OCI-LY3 (cell line): ENCODE data around the gene C1QTNF6.

Experiments used
- H2AFZ ChIP-seq: fragments of 200-600, 300-600 bp; shearing (Covaris generic); 2 replicates; pipeline ENCODE4 v1.6.0; 2014; ENCODE audit warnings: antibody characterized with exemption, low read depth, low read length
- H3K27ac ChIP-seq: fragments of 200-600, 300-600 bp; sonication (generic); 2 replicates; pipeline ENCODE4 v1.5.1; 2014; ENCODE audit warnings: mild to moderate bottlenecking, low read length, moderate library complexity, mixed read lengths
- H3K27me3 ChIP-seq: fragments of 200-600, 300-600 bp; sonication (generic); 2 replicates; pipeline ENCODE4 v1.6.1; 2014; ENCODE audit warnings: low read depth, low read length, mixed read lengths
- H3K36me3 ChIP-seq: fragments of 200-600, 300-600 bp; sonication (generic); replicated peaks from 2 replicates; pipeline ENCODE3; 2014; ENCODE audit warnings: low read depth, low read length, mixed read lengths
- H3K4me1 ChIP-seq: fragments of 300-600, 200-600 bp; sonication (generic); 2 replicates; pipeline ENCODE4 v1.6.1; 2014; ENCODE audit warnings: low read length, mixed read lengths
- H3K4me2 ChIP-seq: fragments of 200-600, 300-600 bp; sonication (generic); 2 replicates; pipeline ENCODE4 v1.6.1; 2014; ENCODE audit warnings: low read length, mixed read lengths
- H3K4me3 ChIP-seq: fragments of 300-600, 200-600 bp; sonication (generic); 2 replicates; pipeline ENCODE4 v1.5.1; 2014; ENCODE audit warnings: antibody characterized with exemption, mild to moderate bottlenecking, low read length, moderate library complexity
- H3K79me2 ChIP-seq: fragments of 300-600, 200-600 bp; shearing (Covaris generic); 2 replicates; pipeline ENCODE4 v1.6.1; 2014; ENCODE audit warnings: mild to moderate bottlenecking, low read length, mixed read lengths
- H3K9ac ChIP-seq: fragments of 300-600, 200-600 bp; shearing (Covaris generic); 2 replicates; pipeline ENCODE4 v1.6.0; 2014; ENCODE audit warnings: mild to moderate bottlenecking, low read length, moderate library complexity
- H3K9me3 ChIP-seq: fragments of 200-600, 300-600 bp; shearing (Covaris generic); 2 replicates; pipeline ENCODE4 v1.6.1; 2014; ENCODE audit warnings: low read length, mixed read lengths; ENCODE audit not compliant: insufficient read depth
- H4K20me1 ChIP-seq: fragments of 200-600, 300-600 bp; sonication (generic); 2 replicates; pipeline ENCODE4 v1.6.1; 2016; ENCODE audit warnings: low read length, mixed read lengths; ENCODE audit not compliant: insufficient read depth
- EZH2phosphoT487 ChIP-seq: fragments of 200-600 bp; shearing (Covaris generic); IDR thresholded peaks from 2 replicates; pipeline ENCODE4 v1.6.1; 2018; ENCODE audit warnings: antibody characterized with exemption, mixed run types, low read depth
- TF ChIP-seq, protein P1 (sequence below): fragments of 200-600, 300-600 bp; sonication (generic); IDR thresholded peaks from 2 replicates; pipeline ENCODE4 v1.5.1; 2014; ENCODE audit warnings: antibody characterized with exemption, low read length, low read depth

C1QTNF6 gene

GRCh38 chr22:37179622-37180420 lies 8.2 kb downstream of the C1QTNF6 start:
- Histone ChIP-seq H3K4me2 (no peak overlapping the region), H3K9ac (no peak overlapping the region), H3K4me1 (peaks cover 17% of the 10 kb centered on the region), H3K79me2 (no peaks in the 10 kb centered on the region), H3K27ac (no peak overlapping the region), H3K4me3 (no peak overlapping the region), H3K36me3 (no peaks in the 10 kb centered on the region), H4K20me1 (no peaks in the 10 kb centered on the region), H2AFZ (no peak overlapping the region), H3K27me3 (peaks cover 36% of the 10 kb centered on the region), H3K9me3 (no peaks in the 10 kb centered on the region)
- TF ChIP-seq, protein P1, sequence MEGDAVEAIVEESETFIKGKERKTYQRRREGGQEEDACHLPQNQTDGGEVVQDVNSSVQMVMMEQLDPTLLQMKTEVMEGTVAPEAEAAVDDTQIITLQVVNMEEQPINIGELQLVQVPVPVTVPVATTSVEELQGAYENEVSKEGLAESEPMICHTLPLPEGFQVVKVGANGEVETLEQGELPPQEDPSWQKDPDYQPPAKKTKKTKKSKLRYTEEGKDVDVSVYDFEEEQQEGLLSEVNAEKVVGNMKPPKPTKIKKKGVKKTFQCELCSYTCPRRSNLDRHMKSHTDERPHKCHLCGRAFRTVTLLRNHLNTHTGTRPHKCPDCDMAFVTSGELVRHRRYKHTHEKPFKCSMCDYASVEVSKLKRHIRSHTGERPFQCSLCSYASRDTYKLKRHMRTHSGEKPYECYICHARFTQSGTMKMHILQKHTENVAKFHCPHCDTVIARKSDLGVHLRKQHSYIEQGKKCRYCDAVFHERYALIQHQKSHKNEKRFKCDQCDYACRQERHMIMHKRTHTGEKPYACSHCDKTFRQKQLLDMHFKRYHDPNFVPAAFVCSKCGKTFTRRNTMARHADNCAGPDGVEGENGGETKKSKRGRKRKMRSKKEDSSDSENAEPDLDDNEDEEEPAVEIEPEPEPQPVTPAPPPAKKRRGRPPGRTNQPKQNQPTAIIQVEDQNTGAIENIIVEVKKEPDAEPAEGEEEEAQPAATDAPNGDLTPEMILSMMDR, result no peak
- TF ChIP-seq EZH2phosphoT487, result no peak

DNA sequence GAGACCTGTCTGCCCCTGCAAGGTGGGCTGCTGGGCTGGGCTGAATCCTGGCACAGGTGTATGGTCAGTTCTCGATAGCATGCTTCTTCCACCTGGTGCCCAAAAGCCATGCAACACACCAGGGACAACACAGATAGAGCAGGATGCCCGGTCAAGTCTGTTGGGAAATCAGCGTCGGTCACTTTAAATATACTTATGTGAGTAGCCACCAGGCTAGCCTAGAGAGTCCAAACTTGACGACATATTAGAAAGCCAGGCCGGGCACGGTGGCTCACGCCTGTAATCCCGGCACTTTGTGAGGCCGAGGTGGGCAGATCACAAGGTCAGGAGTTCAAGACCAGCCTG lies 8.9 kb downstream of the C1QTNF6 start:
- H3K4me1 ChIP-seq, result peaks cover 17% of the 10 kb centered on the region
- TF ChIP-seq, protein P1, result no peak
- TF ChIP-seq EZH2phosphoT487, result no peak
- H3K27ac ChIP-seq, result no peak overlapping the region
- no peak overlapping the region for H3K4me2 ChIP-seq
- no peak overlapping the region for H3K9ac ChIP-seq
- no peak overlapping the region for H2AFZ ChIP-seq
- H4K20me1 ChIP-seq, result no peaks in the 10 kb centered on the region
- no peaks in the 10 kb centered on the region for H3K79me2 ChIP-seq
- no peaks in the 10 kb centered on the region for H3K36me3 ChIP-seq
- H3K9me3 ChIP-seq, result no peaks in the 10 kb centered on the region
- no peak overlapping the region for H3K4me3 ChIP-seq
- peaks cover 33% of the 10 kb centered on the region for H3K27me3 ChIP-seq

DNA sequence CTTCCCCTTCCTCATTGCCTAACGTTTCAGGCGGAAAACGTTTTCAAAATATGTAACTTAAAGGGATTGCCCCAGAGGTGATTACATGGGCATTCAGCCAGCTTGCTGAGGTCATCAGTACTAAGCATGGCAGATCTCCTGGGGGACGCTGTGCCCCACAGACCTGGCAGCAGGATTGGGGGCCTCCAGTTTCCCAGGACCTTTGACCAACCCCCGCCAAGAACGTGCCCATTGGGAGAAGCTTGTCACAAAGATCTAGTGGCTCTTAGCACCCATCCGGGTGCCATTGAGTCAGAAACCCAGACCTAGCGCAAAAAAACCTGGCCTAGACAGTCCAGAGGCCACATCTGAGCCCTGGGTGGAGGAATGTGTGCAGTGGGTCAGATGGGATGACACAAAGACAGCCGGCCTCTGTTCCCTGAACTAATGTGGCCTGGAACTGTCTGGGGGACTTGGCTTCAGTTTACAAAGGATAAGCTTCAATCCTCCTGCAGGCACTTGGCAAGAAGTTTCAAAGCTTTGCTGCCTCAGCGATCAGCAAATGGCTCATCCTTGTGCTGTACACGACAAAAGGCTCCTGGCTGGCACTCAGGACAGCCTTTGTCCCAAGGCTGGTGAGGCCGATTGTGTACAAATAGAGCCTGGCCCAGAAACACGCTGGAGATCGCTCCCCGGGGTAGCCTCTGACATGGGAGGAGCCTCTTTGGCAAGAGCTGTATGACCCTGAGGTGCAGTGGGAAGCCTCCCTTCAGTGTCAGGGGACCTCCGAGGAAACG lies 9.5 kb downstream of the C1QTNF6 start:
- Histone ChIP-seq H3K4me3 (no peak overlapping the region), H3K27me3 (peaks cover 30% of the 10 kb centered on the region), H3K4me2 (no peak overlapping the region), H3K79me2 (no peaks in the 10 kb centered on the region), H4K20me1 (no peaks in the 10 kb centered on the region), H3K27ac (no peak overlapping the region), H3K9me3 (no peaks in the 10 kb centered on the region), H2AFZ (no peak overlapping the region), H3K9ac (no peak overlapping the region), H3K36me3 (no peaks in the 10 kb centered on the region), H3K4me1 (peaks cover 17% of the 10 kb centered on the region)
- TF ChIP-seq, protein P1, result no peak
- TF ChIP-seq EZH2phosphoT487, result no peak

DNA sequence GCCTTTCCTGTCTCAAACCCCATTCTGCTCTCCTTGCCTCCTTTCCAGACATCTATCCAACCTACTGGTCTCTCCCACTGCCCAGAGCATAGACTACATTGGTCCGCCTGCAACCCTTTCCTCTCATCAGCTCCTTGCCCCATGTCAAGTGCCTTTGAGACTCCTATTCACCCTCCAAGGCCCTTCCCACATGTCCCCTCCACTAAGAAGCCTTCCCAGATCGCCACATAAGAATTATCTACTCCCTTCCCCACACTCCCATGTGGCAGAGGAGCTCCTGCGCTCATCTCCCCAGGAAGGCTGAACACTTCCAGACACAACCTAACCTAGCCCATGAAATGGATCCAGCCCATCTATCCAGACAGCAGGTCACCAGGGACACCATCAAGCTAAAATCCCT lies 10.3 kb downstream of the C1QTNF6 start:
- TF ChIP-seq, protein P1, result no peak
- H3K9ac ChIP-seq, result no peak overlapping the region
- no peak overlapping the region for H2AFZ ChIP-seq
- no peaks in the 10 kb centered on the region for H3K79me2 ChIP-seq
- no peak overlapping the region for H3K4me3 ChIP-seq
- H3K27me3 ChIP-seq, result peaks cover 27% of the 10 kb centered on the region
- peaks cover 17% of the 10 kb centered on the region for H3K4me1 ChIP-seq
- H3K36me3 ChIP-seq, result no peaks in the 10 kb centered on the region
- H3K4me2 ChIP-seq, result no peak overlapping the region
- H4K20me1 ChIP-seq, result no peaks in the 10 kb centered on the region
- no peak overlapping the region for H3K27ac ChIP-seq
- no peaks in the 10 kb centered on the region for H3K9me3 ChIP-seq
